HG03280 (cell line): ENCODE measurements around the gene OR10K1.

Experiments
- ATAC-seq: cut with Tn5 transposase; IDR thresholded peaks from one replicate; pipeline ENCODE4 v1.9.1; 2021; ENCODE audit warnings: mild to moderate bottlenecking, moderate library complexity; ENCODE audit not compliant: unreplicated experiment

OR10K1 gene

GRCh38 chr1:158516966-158517365, 55.3 kb downstream of the OR10K1 start:
- ATAC-seq: no peak
